Kidney (tissue), 14 donors: Measurements from ENCODE around the gene SLC39A11. TPM values are rescaled to one million over a fixed set of nuclear protein-coding genes. Genes with fewer than 3 reads are reported as not detected.
"Not testable (repeated sequence)": the region's sequence is repeated elsewhere in the genome, so short reads cannot be mapped to it uniquely, and the experiment has no call there.

Experiments
- DNase-seq, 5 donors: peaks; one replicate each; pipeline ENCODE4 v3.0.0-alpha.2; 2013 to 2020
- FAIRE-seq: peaks from 2 replicates; lab custom pipeline; 2012; peaks lifted over from hg19 to GRCh38; lab: Jason Lieb, UNC
- H3K27ac ChIP-seq, 2 donors: one replicate each; pipeline ENCODE4 v1.7.0; 2013; ENCODE audit warnings: low read depth in 2 of 2, low read length in 2 of 2, inconsistent platforms in 1 of 2
- H3K27me3 ChIP-seq: one replicate; pipeline ENCODE4 v1.7.1; 2013; ENCODE audit warnings: low read length, inconsistent platforms; ENCODE audit not compliant: control insufficient read depth, insufficient read depth
- H3K36me3 ChIP-seq, 3 donors: one replicate each; pipeline versions ENCODE4 v1.7.0 to v1.7.1; 2013; ENCODE audit warnings: low read length in 3 of 3, control low read depth in 1 of 3, inconsistent platforms in 1 of 3; ENCODE audit not compliant: insufficient read depth in 3 of 3, control insufficient read depth in 2 of 3
- H3K4me1 ChIP-seq, 3 donors: one replicate each; pipeline versions ENCODE4 v1.7.0 to v1.7.1; 2013; ENCODE audit warnings: low read length in 3 of 3, inconsistent platforms in 1 of 3, low read depth in 1 of 3; ENCODE audit not compliant: control insufficient read depth in 2 of 3, insufficient read depth in 2 of 3
- H3K4me3 ChIP-seq, 3 donors: one replicate each; pipeline versions ENCODE4 v1.7.0 to v1.8.1; 2013; ENCODE audit warnings: low read length in 3 of 3, control low read depth in 1 of 3, inconsistent platforms in 1 of 3
- H3K9ac ChIP-seq, 3 donors: one replicate each; pipeline versions ENCODE4 v1.7.0 to v1.7.1; 2013; ENCODE audit warnings: low read length in 3 of 3, control low read depth in 1 of 3, inconsistent platforms in 1 of 3
- H3K9me3 ChIP-seq, 3 donors: one replicate each; pipeline versions ENCODE4 v1.7.0 to v1.7.1; 2013; ENCODE audit warnings: low read length in 3 of 3, control low read depth in 1 of 3, inconsistent platforms in 1 of 3; ENCODE audit not compliant: control insufficient read depth in 2 of 3, insufficient read depth in 1 of 3
- CTCF ChIP-seq: IDR thresholded peaks from 3 replicates; pipeline ENCODE4 v1.5.1; 2012; ENCODE audit warnings: mild to moderate bottlenecking, moderate library complexity, borderline replicate concordance; ENCODE audit not compliant: insufficient read depth; ENCODE audit errors: extremely low read depth
- intact Hi-C: fragments of 100-400 bp; cut with DNase I; formaldehyde crosslinking; loops from one replicate; pipeline ENCODE4 v1.11.1; 2022
- polyA plus RNA-seq: library from polyadenylated mRNA; stranded (reverse); fragments of 350-450 nt; fragmentation: Illumina TruSeq; extraction: RNeasy Lipid Tissue Mini Kit (QIAGEN cat#74804); gene quantifications from one replicate; pipeline ENCODE4 v1.2.3, GENCODE V29; 2014; ENCODE audit warnings: low read depth, low replicate concordance; ENCODE audit not compliant: insufficient read depth
- total RNA-seq: library from RNA; stranded (reverse); fragmentation: NEBNext Ultra II Directional; extraction: Animal tissue kit (Norgen Biotek cat#: 25700); gene quantifications from one replicate; pipeline ENCODE4 v1.2.1, GENCODE V29; 2021
- donor health status: control.
- donor health status: control.
- donor health status: control.
- donor health status: control.
- donor health status: control.
- donor health status: DM: yes; HTN: yes; CAD: no.
- donor health status: Normal renal cell carcinoma (clear cell type).

Gene SLC39A11
- total and polyA plus RNA-seq, 2 donors from 2014 or later, result 19.7 to 37.2 TPM

GRCh38 chr17:73133911-73134649, 41.6 kb upstream of the SLC39A11 start:
- Histone ChIP-seq H3K27ac (no peak overlapping the region), H3K36me3 (no peaks in the 10 kb centered on the region), H3K27me3 (no peaks in the 10 kb centered on the region), H3K9ac (no peak overlapping the region), H3K4me1 (no peaks in the 10 kb centered on the region), H3K9me3 (no peaks in the 10 kb centered on the region), H3K4me3 (no peak overlapping the region)
- FAIRE-seq (no peak), DNase-seq (no peak)
- no peak for TF ChIP-seq CTCF
- intact Hi-C loops, result no loop called here

- Histone ChIP-seq H3K27me3 (no peaks in the 10 kb centered on the region), H3K9me3 (no peaks in the 10 kb centered on the region), H3K27ac (no peak overlapping the region), H3K36me3 (no peaks in the 10 kb centered on the region), H3K9ac (no peak overlapping the region), H3K4me3 (no peak overlapping the region), H3K4me1 (no peaks in the 10 kb centered on the region)
- DNase-seq (no peak), FAIRE-seq (no peak)
- TF ChIP-seq CTCF, result no peak
- intact Hi-C loops, result no loop called here
Measured at GRCh38 chr17:73132085-73132492, 39.6 kb upstream of the SLC39A11 start.

GRCh38 chr17:73131439-73131838, 39.0 kb upstream of the SLC39A11 start:
- H3K4me3 ChIP-seq, H3K27me3 ChIP-seq, intact Hi-C loops, H3K9me3 ChIP-seq, H3K4me1 ChIP-seq, FAIRE-seq, H3K27ac ChIP-seq, DNase-seq, H3K36me3 ChIP-seq, H3K9ac ChIP-seq: not testable (repeated sequence)

- no peaks in the 10 kb centered on the region for H3K27me3 ChIP-seq
- H3K36me3 ChIP-seq, result no peaks in the 10 kb centered on the region
- no peak for FAIRE-seq
- DNase-seq, result no peak
- no peak for TF ChIP-seq CTCF
- no peaks in the 10 kb centered on the region for H3K9me3 ChIP-seq
- no peak overlapping the region for H3K27ac ChIP-seq
- H3K9ac ChIP-seq, result no peak overlapping the region
- no peak overlapping the region for H3K4me3 ChIP-seq
- H3K4me1 ChIP-seq, result no peaks in the 10 kb centered on the region
- intact Hi-C loops, result no loop called here
Measured at GRCh38 chr17:73130977-73131376, 38.5 kb upstream of the SLC39A11 start.
